Measurements from ENCODE around the gene COL13A1.

COL13A1 gene

GRCh38 chr10:69884024-69884367 lies 82.3 kb downstream of the COL13A1 start:
- no peak for DNase-seq (ENCODE audit: low read depth in 1 of 2, low spot score in 1 of 2)

- DNase-seq (ENCODE audit: low read depth in 1 of 2, low spot score in 1 of 2) = no peak
Measured at GRCh38 chr10:69884686-69885085, 83.0 kb downstream of the COL13A1 start.

- DNase-seq (ENCODE audit: low read depth in 1 of 2, low spot score in 1 of 2) = no peak
Measured at GRCh38 chr10:69885379-69886013, 83.8 kb downstream of the COL13A1 start.

DNA sequence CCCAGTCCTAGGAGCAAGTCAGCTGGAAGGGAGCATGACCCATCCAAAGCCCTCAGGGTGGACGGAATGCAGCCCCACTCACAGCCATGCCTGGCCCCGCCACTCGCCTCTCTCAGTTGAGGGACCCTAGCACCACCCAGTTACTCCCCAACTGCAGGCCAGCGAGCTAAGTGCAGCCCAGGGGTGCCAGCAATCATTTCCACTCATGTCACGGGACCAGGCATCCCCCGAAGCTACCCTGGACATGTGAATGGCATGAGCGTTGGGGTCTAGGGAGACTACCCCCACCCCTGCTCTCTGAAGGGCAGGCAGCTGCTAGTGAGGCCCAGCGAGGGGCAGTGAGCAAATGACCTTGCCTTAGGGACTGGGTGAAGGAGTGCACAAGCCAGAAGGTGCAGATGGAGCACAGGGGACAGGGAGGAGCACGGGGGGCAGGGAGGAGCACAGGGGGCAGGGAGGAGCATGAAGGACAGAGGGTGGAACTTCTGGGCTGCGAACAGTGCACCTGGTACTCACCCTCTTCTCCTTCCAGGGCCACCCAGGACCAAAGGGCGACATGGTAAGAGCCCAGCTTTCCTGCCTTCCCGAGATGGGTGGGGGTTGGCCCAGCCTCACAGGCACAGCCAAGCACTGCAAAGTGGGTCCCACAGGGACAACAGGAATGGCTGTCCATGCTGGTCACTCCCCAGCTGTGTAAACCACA lies 87.3 kb downstream of the COL13A1 start:
- no peak for DNase-seq (ENCODE audit: low read depth in 1 of 2, low spot score in 1 of 2)

DNA sequence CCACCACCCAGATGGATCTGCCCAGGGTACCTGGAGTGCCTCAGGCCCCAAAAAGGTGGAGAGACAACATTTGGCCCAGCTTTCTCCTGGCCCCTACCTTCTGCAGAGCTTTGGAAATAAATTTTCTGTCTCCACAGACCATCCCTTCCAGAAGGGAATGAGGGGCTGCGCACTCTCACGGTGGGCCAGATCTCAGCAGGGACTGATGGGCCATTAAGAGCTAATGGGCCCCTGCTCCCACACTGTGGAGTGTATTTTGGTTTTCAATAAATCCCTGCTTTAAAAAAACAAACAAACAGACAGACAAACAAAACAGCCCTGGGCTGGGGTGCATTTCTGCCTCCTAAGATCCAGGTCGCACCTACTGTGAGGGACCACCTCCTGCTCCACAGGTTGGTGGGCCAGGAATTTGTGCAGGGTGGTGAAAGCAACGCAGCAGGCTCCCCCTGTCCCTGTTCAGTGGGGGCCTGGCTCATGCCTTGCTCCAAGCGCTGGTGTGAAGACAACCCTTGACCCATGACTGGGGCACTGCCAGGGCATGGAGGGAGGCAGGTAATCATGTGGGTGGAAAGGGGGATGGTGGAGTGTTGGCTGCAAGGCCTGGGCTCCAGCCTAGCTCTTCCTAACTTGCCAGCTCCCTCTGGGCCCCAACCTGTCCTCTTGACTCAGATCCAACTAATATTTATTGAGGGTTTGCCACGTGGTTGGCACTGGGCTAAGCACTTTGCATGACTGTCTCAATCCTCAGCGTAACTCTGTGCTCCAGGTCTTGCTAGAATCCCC lies 88.5 kb downstream of the COL13A1 start:
- DNase-seq (ENCODE audit: low read depth in 1 of 2, low spot score in 1 of 2) = no peak

GRCh38 chr10:69891057-69891617 lies 89.4 kb downstream of the COL13A1 start:
- DNase-seq (ENCODE audit: low read depth in 1 of 2, low spot score in 1 of 2) = no peak

- DNase-seq (ENCODE audit: low read depth in 1 of 2, low spot score in 1 of 2) = no peak
Measured at GRCh38 chr10:69892406-69892805, 90.7 kb downstream of the COL13A1 start.

DNA sequence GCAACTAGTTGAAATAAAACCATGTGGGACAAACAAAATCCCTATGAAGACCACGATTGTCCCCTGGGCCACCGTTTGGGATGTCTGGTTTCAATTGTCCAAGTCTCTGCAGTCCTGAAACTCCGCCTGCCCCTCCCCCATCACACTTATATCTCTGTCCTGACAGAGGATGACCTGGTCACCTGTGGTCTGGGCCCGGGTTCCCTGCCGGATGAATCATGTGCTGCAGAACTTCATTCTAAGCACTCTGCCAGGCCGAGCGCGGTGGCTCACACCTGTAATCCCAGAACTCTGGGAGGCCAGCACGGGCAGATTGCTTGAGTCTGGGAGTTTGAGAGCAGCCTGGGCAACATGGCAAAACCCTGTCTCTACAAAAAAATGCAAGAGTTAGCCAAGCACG lies 91.1 kb downstream of the COL13A1 start:
- no peak for DNase-seq (ENCODE audit: low read depth in 1 of 2, low spot score in 1 of 2)

DNA sequence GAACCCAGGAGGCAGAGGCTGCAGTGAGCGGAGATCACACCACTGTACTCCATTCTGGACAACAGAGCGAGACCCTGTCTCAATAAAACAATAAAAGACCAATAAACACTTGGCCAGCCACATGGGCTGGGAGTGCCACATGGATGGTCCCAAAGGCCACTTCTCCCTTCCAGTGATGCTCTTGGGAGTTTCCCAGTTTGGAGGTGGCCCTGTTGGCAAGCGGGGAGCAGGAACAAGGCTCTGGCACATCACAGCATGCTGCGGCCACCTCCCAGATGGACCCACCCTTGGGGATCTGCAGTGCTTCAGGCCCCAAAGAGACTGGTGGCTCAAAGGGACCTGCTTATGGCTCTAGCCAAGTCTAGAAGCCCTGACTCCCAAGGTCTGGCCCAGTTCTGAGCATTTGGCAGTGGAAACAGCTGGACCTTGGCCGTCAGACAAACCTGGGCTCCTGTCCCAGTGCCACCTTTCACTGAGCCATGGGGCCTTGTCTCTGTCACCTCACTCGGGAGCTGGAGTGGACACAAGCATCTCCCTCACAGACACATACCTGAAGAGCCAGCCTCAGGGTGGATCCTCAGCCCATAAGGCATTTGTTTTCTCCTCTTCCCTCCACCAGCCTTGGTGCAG lies 91.7 kb downstream of the COL13A1 start:
- DNase-seq (ENCODE audit: low read depth in 1 of 2, low spot score in 1 of 2) = no peak

- DNase-seq (ENCODE audit: low read depth in 1 of 2, low spot score in 1 of 2) = no peak
Measured at GRCh38 chr10:69894156-69894555, 92.5 kb downstream of the COL13A1 start.

DNA sequence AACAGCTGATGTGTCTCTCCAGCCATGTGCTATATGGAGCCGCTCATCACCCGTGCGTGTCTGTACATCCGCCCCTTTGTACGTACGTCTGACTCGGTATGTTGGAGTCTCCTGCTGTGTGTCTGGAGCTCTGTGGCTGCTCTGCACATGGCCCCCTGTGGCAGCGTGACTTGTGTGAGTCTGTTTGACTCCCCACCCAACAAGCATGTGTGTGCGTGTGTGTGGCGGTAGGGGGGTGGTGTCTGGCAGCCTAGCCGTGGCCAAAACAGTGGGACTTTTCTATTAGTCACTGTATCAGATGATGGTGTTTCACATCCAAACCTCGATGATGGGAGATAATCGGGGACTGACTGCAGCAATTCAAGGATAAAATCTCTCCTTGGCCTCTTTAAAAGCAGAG lies 94.1 kb downstream of the COL13A1 start:
- no peak for DNase-seq (ENCODE audit: low read depth in 1 of 2, low spot score in 1 of 2)

DNA sequence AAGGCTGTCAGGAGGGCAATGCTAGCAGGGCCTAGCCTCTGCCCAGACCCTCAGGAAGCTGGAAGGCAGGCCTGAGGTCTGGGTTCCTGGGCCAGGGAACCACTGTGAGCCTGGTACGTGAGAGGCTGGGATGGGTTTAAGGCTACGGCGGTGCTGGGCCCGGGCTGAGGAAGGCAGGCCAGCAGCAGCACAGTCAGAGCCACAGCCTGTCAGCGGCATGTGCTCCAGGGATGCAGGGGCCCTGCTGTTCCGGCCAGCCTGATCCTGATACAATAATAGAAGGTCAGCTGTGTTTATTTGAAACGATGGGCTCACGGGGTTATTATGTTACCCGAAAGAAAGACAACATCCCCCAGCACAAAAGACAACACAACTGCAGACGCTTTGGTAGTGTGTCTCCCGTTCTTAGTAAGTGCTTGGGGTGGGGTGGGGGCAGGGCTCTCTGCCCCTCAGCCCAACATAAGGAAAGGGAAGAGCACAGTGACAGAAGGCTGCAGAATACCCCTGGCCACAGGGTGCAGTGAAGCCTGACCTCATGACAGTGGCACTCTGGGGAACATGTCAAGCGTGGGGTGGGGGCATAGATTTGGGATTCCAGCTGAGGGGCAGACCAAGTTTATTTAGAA lies 95.0 kb downstream of the COL13A1 start:
- DNase-seq (ENCODE audit: low read depth in 1 of 2, low spot score in 1 of 2) = no peak

- no peak for DNase-seq (ENCODE audit: low read depth in 1 of 2, low spot score in 1 of 2)
Measured at GRCh38 chr10:69897432-69897831, 95.7 kb downstream of the COL13A1 start.

GRCh38 chr10:69897999-69898398 lies 96.3 kb downstream of the COL13A1 start:
- DNase-seq (ENCODE audit: low read depth in 1 of 2, low spot score in 1 of 2) = no peak

- DNase-seq (ENCODE audit: low read depth in 1 of 2, low spot score in 1 of 2) = no peak
Measured at GRCh38 chr10:69898524-69898923, 96.8 kb downstream of the COL13A1 start.

DNA sequence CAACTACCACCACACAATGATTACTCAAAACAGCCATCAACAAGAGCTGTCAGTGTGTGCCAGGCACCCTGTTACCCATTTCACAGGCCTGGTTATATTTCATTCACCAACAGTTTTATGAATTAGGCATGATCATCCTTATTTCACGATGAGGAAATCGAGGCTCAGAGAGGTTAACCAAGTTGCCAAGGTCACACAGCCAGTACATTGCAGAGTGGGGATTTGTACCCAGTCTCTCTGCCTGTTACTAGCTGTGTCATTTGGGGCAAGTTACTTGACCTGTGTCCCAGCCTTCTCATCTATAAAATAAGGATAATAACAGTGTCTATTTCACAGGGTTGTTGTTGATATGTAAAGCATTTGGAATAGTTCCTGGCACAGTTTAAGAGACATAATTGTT lies 97.2 kb downstream of the COL13A1 start:
- no peak for DNase-seq (ENCODE audit: low read depth in 1 of 2, low spot score in 1 of 2)

GRCh38 chr10:69899727-69900595 lies 98.3 kb downstream of the COL13A1 start:
- DNase-seq (ENCODE audit: low read depth in 1 of 2, low spot score in 1 of 2) = no peak

DNA sequence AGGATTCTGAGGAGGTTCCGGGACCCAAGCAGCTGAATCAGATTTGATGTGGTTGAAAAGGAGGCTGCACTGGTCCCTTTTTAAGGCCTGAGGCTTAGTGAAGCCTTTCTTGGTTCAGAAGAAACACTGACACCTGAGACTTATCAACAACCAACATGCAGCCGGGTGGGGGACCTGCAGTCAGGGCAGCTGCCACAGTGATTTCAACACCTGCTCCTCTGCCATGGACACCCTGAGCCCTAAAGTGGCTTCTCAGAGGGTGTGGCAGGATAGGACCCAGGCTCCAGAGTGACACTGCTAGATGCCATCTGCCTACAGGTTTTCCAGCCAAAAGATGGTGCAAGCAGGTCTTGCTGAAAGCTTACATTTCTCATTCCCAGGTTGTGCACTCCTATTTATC lies 99.3 kb downstream of the COL13A1 start:
- no peak for DNase-seq (ENCODE audit: low read depth in 1 of 2, low spot score in 1 of 2)

DNA sequence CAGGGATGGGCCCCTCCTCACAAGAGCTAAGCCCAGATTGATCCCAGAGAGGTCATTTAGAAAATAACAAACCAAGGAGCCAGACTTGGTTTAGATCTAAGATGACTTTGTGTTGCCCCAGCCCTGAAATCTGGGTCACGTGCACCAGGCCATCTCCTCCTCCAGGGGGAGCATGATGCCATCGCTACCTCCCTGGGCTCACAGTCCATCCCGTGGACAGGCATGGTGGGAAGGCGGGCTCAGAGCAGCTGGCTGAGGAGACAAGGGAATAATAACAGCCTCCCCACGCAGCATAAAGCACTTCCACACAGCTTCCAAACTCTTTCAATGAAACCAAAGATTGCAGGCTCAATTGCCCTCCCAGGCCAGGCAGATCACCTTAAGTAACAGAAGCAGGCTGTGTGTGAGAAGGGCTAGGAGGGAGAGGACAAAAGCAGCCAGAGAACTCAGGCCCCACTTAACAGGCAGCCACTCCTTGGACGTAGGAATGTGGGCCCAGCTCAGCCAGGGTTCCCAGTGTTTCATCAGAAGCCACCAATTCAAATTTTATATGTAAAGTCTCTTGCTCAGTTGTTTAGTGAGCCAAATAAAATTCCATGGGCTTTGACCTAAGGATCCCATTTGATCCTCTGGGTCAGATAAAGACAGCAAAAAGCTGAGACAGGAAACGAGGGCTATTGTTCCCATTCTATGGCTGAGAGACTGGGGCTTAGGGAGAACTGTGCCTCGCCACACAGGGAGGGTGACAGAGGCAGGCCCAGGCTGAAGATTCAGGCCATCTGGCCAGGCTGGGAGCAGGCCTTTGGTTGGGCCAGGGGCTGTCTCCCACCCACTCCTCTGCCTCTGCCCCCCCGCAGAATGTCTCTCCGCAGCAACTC lies 100.2 kb downstream of the COL13A1 start:
- no peak for DNase-seq (ENCODE audit: low read depth in 1 of 2, low spot score in 1 of 2)

All from activated T-helper 1 cell treated with anti-CD3 and anti-CD28 coated beads, Interleukin-2, amount 50 U/mL, for 16 hours (primary cell).